A673 (cell line): ENCODE data around the gene KRT82. TPM values are rescaled to one million over a fixed set of nuclear protein-coding genes. Genes with fewer than 3 reads are reported as not detected.
A peak's percentile ranks its signal among the peaks of the same experiment; 100 is the strongest.

Source experiments
- BruUV-seq: library from RNA; stranded (reverse); fragments of 400-500 nt; replicated peaks from 2 replicates; lab custom pipeline; 2021; lab: Mats Ljungman, UMichigan
- CTCF ChIA-PET: fragments of 300-600 bp; sonication (Branson Sonifier 250); formaldehyde crosslinking; loops from one replicate; lab custom pipeline; 2022; ENCODE audit warnings: antibody characterized with exemption; lab: Charles Lee
- POLR2A ChIA-PET: fragments of 300-600 bp; sonication (Branson Sonifier 250); formaldehyde crosslinking; loops from one replicate; lab custom pipeline; 2022; ENCODE audit warnings: antibody characterized with exemption; ENCODE audit not compliant: low non-redundant PET; lab: Charles Lee
- DNase-seq: peaks from one replicate; pipeline ENCODE4 v3.0.0-alpha.2; 2015; ENCODE audit warnings: low spot score
- H3K27ac ChIP-seq: fragments of 200-600 bp; sonication (generic); 2 replicates; pipeline ENCODE4 v1.5.1; 2016; ENCODE audit warnings: mixed run types, low read depth, mild to moderate bottlenecking, mixed read lengths, antibody characterized with exemption, low read length; ENCODE audit not compliant: poor library complexity, severe bottlenecking
- H3K27me3 ChIP-seq: fragments of 200-600 bp; sonication (generic); replicated peaks from 2 replicates; pipeline ENCODE4 v1.6.1; 2017; ENCODE audit warnings: mixed run types, low read depth, mild to moderate bottlenecking, mixed read lengths, antibody characterized with exemption, low read length; ENCODE audit not compliant: insufficient read depth, poor library complexity
- H3K36me3 ChIP-seq: fragments of 200-600 bp; sonication (generic); 2 replicates; pipeline ENCODE4 v1.6.1; 2016; ENCODE audit warnings: mixed run types, mild to moderate bottlenecking, mixed read lengths, antibody characterized with exemption, low read length; ENCODE audit not compliant: insufficient read depth, poor library complexity, severe bottlenecking
- H3K4me1 ChIP-seq: fragments of 200-600 bp; sonication (generic); 2 replicates; pipeline ENCODE4 v1.6.1; 2017; ENCODE audit warnings: mixed run types, mild to moderate bottlenecking, mixed read lengths, antibody characterized with exemption, low read length; ENCODE audit not compliant: insufficient read depth, poor library complexity, severe bottlenecking
- H3K4me3 ChIP-seq: fragments of 200-600 bp; sonication (generic); 2 replicates; pipeline ENCODE4 v1.5.1; 2016; ENCODE audit warnings: low read depth, mixed run types, mild to moderate bottlenecking, mixed read lengths, low read length; ENCODE audit not compliant: poor library complexity, severe bottlenecking
- H3K9me3 ChIP-seq: fragments of 200-600 bp; sonication (generic); 2 replicates; pipeline ENCODE4 v1.6.1; 2016; ENCODE audit warnings: mixed run types, low read depth, mild to moderate bottlenecking, mixed read lengths, antibody characterized with exemption, low read length; ENCODE audit not compliant: poor library complexity, severe bottlenecking
- CTCF ChIP-seq: fragments of 300-800, 200-600 bp; sonication (generic); conservative IDR thresholded peaks from 2 replicates; pipeline ENCODE4 v1.5.1; 2017; ENCODE audit warnings: low read depth, mild to moderate bottlenecking, antibody characterized with exemption, low read length, moderate library complexity, mixed read lengths
- EZH2 ChIP-seq: fragments of 200-600 bp; sonication (generic); IDR thresholded peaks from 2 replicates; pipeline ENCODE4 v1.6.1; 2017; ENCODE audit warnings: borderline replicate concordance, low read depth, mild to moderate bottlenecking, mixed read lengths, antibody characterized with exemption, low read length; ENCODE audit not compliant: poor library complexity, severe bottlenecking
- intact Hi-C: fragments of 100-400 bp; cut with micrococcal nuclease; formaldehyde crosslinking; loops from one replicate; pipeline ENCODE4 v1.10.0; 2022; ENCODE audit not compliant: unreplicated experiment
- total RNA-seq: library from RNA; stranded (reverse); gene quantifications from 2 replicates; pipeline ENCODE4 v1.2.3, GENCODE V29; 2021

Gene KRT82
- total RNA-seq, 1 experiment from 2014 or later: not detected

GRCh38 chr12:52377266-52377665 is 28.9 kb downstream of the KRT82 start:
- ChIA-PET CTCF (no interaction called here), POLR2A (no interaction called here)
- no TSS peak for BruUV-seq
- no peak overlapping the region for H3K27ac ChIP-seq
- no peak for DNase-seq
- no peaks in the 10 kb centered on the region for H3K27me3 ChIP-seq
- no peaks in the 10 kb centered on the region for H3K36me3 ChIP-seq
- no peaks in the 10 kb centered on the region for H3K9me3 ChIP-seq
- H3K4me3 ChIP-seq: no peak overlapping the region
- intact Hi-C loops: no loop called here
- H3K4me1 ChIP-seq: no peaks in the 10 kb centered on the region
- TF ChIP-seq EZH2 (no peak), CTCF (no peak)

GRCh38 chr12:52372216-52373154 is 33.6 kb downstream of the KRT82 start:
- H3K4me1 ChIP-seq: no peaks in the 10 kb centered on the region
- H3K27ac ChIP-seq: no peak overlapping the region
- H3K4me3 ChIP-seq: no peak overlapping the region
- CTCF ChIA-PET: interaction anchor here (0.6 to 1.7 kb wide), 7 partner anchors 190 to 613 kb away, joined by 3 to 15 read pairs (median 4); no protein-coding TSS in a partner anchor
- TF ChIP-seq EZH2 (no peak), CTCF (peak; percentile 73)
- H3K9me3 ChIP-seq: no peaks in the 10 kb centered on the region
- intact Hi-C loops: loop anchor here (5.0 kb wide), 2 partner anchors 500 to 610 kb away; no protein-coding TSS in a partner anchor
- BruUV-seq: no TSS peak
- DNase-seq: peak; percentile 76
- POLR2A ChIA-PET: interaction anchor here (0.6 kb wide), 1 partner anchor 507 kb away, joined by 8 read pairs; no protein-coding TSS in a partner anchor
- H3K27me3 ChIP-seq: no peaks in the 10 kb centered on the region
- H3K36me3 ChIP-seq: no peaks in the 10 kb centered on the region

- intact Hi-C loops: loop anchor here (5.0 kb wide), 2 partner anchors 501 to 611 kb away; no protein-coding TSS in a partner anchor
- TF ChIP-seq EZH2: no peak
- no peak for TF ChIP-seq CTCF
- BruUV-seq: no TSS peak
- no peak overlapping the region for H3K27ac ChIP-seq
- no peaks in the 10 kb centered on the region for H3K27me3 ChIP-seq
- H3K4me1 ChIP-seq: no peaks in the 10 kb centered on the region
- H3K36me3 ChIP-seq: no peaks in the 10 kb centered on the region
- ChIA-PET CTCF (interaction anchor here (1.1 kb wide), 1 partner anchor 224 kb away, joined by 3 read pairs; no protein-coding TSS in a partner anchor), POLR2A (no interaction called here)
- H3K9me3 ChIP-seq: no peaks in the 10 kb centered on the region
- DNase-seq: no peak
- H3K4me3 ChIP-seq: no peak overlapping the region
Measured at GRCh38 chr12:52371716-52372115, 34.4 kb downstream of the KRT82 start.
